GM18858 (cell line): ENCODE data around the gene SEC22A.

Source experiments
- ATAC-seq: cut with Tn5 transposase; IDR thresholded peaks from one replicate; pipeline ENCODE4 v1.9.1; 2021; ENCODE audit not compliant: unreplicated experiment

SEC22A gene

DNA sequence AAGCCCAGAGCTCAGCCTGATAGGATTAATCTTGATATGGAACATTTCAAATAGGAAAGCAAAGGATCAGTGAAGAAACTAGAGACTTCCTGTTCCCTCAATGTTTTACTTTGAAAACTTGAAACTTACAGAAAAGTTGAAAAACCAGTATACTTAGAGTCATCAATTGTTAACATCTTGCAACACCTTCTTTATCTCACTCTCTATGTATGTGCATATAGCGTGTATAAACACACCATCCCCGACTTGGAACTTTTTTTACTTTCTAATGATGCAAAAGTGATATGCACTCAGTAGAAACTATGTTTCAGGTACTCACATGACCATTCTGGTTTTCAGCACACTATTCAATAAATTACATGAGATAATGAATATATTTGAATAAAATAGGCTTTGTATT, 60.5 kb downstream of the SEC22A start:
- no peak for ATAC-seq

DNA sequence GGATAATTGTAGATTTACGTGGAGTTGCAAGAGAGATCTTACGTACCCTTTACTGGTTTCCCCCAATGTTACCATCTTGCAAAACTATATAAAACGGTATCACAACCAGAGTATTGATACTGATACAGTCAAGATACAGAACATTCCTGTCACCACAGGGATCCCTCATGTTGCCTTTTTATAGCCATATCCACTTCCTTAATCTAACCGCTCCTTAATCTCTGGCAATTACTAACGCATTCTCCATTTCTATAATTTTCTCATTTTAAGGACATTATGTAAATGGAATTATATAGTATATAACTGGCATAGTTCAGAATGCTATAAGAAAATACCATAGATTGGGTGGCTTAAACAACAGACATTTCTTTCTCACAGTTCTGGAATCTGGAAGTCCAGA, 61.1 kb downstream of the SEC22A start:
- ATAC-seq, result no peak

DNA sequence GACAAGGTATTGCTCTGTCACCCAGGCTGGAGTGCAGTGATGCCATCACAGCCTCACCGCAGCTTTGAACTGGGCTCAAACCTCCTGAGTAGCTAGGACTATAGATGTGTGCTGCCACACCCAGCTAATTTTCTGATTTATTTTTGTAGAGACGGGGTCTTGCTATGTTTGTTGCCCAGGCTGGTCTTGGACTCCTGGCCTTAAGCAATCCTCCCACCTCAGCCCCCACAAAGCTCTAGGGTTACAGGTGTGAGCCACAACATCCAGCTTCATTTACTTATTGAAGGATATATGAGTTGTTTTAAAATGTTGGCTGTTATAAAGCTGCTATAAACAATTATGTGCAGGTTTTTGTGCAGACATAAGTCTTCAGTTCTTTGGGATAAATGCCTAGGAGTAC, 62.2 kb downstream of the SEC22A start:
- ATAC-seq, result no peak

DNA sequence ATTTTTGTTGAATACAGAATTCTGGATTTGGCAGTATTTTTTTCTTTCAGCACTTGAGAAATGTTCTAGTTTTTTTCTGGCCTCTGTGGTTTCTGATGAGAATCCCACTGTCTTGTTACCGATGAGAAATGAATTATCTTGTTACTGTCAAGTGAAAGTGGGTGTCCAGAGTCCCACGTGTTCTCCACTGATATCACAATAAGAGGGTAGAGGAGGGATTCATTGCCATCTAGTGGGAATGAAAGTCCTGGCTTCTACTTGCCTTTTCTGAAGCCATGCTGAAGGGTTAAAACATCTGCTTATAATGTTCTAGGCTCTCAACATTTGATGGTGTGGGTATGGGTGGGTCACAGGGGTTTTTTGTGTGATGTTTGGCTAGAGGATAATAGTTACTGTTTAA, 66.1 kb downstream of the SEC22A start:
- no peak for ATAC-seq

DNA sequence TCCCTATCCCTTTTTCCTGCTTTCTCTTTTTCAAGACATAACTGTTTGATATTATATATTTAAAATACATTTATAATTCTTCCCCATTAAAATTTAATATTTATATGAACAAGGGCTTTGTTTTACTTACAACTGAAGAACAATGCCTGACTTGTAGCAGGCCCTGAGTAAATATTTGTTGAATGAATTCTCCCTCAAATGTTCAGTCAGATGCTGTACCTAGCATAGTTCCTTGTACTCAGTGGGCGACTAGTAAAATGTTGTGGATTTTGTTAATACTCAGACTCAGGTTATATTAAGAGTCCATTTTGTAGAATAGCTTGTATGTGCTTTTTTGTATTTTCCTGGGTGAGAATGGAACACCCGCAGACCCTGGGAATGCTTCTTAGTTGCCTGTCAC, 69.1 kb downstream of the SEC22A start:
- no peak for ATAC-seq

DNA sequence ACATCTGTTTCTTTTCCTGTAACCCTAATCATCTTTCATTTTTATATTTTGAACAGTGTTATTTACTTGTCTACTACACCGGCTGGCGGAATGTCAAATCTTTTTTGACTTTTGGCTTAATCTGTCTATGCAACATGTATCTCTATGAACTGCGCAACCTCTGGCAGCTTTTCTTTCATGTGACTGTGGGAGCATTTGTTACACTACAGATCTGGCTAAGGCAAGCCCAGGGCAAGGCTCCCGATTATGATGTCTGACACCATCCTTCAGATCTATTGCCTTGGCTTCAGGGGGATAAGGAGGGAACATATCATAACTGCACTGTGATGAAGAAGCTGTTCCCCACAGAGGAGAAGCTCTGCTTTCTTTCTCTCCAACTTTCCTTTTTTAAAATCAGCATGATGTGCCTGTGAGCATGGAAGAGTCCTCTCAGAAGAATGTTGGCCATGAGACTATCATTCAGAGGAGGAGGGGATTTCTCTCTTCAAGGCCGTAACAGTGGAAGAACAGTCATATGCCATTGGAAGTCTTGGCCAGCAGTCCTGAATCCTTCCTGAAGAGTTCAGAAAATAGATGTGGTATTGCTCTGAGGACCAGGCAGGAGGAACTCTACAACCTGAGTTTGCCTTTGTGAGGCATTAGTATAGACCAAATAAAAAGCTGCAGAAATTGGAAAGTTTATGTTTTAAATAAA, 69.9 kb downstream of the SEC22A start:
- no peak for ATAC-seq

DNA sequence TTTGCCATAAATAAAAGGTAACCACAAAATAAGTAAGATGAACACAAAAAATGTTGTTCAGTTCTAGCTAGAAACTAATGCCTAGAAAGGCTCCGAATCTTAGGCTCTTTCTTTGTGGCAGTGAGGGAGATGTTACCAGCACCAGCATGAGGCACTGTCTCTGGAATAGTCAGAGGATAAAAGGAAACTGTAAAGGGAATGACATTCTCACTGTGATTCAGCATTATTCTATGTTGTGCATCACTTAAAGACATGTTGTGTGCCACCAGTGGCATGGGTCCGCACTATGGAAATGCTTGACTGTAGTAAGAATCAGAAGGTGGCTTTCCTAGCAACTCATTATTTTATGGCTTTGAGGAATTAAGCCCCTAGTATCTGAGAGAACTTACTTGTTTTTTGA, 70.8 kb downstream of the SEC22A start:
- ATAC-seq, result no peak

DNA sequence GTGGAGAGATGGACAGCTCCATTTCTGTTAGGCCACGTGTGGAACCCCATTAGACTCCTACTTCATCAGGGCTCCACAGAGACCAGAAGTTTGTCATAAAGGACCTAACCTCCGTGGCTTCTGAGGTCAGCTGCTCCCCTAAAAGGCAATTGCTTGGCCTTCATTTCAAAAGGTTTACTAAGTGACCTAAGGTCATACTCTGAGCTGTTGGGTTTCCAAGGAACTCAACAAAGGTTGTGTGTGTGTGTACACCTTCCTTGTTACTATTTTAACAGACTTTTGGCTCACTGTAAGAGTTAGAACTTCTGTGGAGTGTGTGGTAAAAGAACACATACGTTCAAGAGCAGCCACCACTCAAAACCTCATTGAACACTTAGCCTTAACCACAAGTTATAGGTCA, 73.9 kb downstream of the SEC22A start:
- no peak for ATAC-seq

DNA sequence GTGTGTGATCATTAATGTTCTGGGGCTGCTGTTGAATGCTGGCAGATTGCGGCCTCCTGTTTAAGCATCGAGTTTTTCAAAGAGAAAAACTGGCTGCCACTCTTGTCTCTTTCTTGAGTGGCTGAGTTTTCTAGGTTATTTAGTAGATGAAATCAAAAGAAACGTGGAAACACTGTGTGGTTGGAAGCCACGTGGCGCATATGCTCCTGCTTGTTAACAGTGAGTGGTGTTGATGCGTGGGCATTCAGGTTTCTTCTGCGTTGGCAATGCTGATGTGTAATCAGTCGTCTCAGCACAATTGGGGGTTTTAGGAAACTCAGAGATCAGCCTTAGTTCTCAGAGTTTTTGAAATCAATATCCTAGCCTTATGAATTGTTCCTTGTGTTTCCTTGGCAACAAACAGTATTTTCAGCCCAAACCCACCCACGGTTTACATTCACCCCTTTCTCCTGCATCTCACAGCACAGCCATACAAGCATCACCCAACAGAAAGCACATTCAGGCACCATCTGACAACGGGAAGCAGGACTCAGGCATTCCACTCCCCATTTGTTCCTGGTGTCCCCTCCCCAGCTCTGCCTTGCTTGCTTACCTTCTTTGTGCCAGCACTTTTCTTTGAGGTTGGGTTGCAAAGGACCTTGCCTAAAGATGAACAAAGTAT, 74.7 kb downstream of the SEC22A start:
- no peak for ATAC-seq

DNA sequence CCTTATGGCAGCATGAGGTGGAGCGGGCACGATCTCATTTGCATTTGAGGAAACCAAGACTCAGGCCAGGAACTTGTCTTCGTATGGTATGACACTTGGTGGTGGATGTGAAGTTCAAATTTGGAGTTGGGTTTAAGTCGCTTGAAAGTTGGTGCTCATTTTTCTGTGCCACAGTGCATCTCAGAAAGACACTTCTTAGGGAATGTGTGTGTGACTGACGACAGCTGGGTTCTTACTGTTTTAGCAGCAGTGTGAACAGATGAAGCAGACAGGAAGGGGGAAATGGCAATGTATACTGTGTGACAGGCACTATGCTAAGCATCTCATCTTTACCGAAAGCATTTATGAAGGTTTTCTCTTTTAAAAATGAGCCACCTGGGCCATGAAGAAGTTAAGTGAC, 75.4 kb downstream of the SEC22A start:
- ATAC-seq, result no peak

DNA sequence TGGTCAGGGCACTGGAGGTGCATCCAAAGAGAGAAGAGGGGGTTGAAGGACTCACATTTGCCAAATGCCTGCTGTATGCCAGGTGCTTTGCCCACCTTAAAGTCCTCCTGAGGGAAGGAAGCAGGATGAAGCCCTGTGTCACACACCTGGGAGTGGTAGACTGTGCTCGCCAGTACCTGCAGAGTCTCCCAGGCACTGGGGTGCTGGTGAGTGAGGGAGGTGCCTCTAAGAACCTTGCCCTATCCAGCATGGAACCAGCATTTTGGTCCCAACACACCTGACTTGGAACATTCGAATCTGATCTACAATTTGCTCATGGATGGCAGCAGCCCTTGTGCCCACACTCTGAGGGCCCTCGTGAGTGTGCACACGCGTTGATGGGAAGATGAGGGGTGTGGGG, 76.7 kb downstream of the SEC22A start:
- ATAC-seq, result no peak

DNA sequence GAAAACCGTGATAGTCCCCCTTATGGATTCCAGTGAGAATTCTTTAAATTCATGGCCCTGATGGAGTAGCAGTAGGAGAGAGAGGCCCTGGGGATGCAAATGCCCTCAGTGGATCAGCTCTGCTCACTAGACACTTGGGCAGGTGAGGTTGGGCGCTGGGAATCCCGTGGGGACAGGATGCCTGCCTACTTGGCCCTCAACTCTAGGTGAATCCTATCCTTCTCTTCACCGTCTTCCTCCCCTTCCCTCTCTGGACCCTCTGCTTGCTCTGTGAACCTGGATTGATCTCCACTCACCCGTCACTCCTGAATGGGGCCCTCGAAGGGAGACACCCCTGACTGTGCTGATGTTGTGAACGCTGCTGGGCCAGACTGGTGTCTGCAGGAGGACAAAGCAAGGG, 77.4 kb downstream of the SEC22A start:
- ATAC-seq, result no peak

DNA sequence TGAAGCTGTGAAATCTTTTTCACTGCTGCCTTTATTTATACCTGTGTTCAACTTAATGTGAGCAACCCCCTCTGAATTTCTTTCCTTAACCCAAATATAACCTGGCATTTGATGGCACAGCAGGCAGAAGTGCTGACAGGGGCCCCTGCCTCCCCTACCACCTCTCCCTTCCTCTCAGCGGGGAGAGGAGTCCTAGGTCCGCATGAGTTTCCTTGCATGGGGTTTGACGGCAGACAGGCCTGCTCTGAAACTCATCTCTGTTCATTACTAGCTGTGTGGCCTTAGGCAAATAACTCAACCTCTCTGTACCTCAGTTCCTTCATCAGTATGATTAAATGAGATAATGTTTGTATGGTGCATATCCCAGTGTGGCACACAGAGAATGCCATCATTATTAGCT, 79.7 kb downstream of the SEC22A start:
- no peak for ATAC-seq

DNA sequence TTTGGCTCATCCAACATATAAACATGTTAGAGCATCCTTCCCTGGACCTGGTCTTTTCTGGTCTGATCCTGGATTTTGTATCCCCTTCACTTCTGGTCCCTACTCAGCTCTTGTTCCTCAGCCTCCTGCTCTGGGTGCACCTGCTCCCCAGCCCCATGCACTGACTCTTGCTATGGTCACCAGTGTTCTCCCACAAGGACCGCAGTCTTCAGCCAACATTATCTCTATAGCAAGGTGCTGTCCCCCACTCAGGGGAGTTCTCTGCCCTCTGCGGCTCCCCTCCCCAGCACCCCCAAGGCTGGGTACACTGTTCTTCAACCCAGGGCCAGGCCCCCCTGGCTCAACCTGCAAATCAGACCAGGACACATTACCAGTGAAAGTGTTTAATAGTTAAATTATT, 80.2 kb downstream of the SEC22A start:
- ATAC-seq, result no peak

DNA sequence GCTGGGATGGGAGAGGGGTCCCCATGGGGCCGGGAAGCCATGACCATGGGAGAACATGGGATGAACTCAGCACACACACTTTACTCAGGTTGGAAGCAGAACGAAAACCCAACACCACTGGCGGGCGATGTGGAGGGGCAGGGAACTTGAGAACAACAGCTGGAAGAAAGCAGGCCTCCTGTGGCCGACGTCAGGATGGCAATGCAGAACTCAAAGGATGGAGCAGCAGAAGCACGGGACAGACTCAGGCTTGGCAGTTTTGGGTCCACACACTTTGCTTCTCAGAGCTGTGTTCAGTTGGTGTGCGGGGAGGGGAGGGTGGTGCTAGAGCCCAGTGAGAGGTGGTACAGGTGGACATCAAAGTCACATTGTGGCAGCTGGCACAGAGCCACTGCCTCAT, 80.7 kb downstream of the SEC22A start:
- ATAC-seq, result no peak

DNA sequence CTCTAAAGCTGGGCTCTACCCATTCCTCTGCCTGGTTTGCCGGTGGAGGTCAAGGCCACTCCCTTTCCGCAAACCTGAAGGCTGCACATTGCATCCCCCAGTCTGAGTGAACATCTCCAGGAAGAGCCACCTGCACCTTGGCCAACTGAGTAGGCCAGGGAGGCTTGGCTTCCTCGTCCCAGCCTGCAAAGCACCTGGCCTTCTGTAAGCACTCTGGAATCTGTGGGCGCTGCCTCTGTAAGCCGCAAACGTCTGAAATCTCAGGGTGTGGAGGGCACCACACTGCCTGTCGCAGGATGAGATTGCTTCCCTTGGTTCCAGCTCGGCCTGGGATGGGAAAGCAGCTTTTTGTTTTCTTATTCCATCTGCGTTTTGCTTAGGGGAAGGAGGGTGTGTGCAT, 81.3 kb downstream of the SEC22A start:
- no peak for ATAC-seq

DNA sequence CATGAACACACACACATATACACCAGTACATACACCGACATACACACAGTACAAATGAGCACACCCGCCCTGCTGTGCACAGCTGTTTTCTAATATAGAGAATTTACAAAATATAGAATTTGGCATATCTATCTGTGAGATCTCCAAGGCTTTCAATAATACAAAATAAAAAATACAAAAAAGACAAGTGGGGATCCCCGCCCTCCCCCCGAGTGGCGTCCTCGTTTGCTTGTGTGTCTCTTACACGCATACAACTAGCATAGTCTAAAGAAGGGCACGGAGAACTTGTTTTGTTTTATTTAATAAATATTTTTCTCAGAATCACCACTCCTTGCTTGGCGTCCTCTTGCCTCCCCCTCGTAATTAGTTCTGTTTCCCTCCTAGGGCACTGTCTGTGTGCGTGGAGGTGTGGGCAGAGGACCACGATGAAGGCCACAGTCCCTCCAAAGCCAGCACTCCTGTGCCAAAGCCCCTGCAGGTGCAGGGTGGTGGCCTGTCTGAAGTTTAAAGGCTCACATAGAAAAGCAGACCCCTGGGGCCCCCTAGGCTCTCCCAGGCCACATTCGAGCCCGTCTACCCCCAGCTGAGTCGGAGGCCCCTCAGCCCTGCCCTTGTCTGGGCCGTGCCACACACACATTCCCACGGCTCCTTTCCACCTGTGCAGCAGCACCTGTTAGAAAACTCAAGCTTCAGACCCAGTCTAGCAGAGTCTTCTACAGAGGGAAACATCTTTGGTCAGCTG, 82.1 kb downstream of the SEC22A start:
- ATAC-seq, result no peak

DNA sequence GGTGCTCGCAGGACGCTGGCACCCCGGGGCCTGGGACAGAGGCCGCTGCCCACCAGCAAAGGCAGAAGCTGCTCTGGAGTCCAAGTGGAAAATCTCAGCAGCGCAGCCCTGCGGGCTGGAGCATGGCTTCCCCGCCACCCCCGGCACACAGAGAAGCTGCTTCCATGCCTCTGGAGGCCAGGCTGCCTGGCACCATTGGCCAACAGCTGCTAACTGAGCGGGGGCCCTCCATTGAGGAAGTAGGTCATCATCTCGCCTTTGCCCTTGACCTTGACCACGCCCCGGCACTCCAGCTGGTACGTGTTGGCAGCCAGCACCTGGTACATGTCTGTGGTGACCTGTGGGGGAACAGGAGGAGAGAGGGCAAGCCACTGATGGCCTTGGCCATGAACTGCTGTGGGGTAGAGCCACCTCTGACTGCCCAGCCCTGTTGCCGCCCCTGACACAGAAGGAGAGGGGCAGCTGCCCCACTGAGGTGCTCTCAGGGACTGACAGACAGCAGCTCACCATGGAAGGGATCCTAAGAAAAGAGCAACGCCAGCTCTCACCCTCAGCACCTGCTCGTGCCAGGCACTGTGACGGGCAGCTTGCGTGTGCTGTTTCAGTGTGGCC, 82.8 kb downstream of the SEC22A start:
- no peak for ATAC-seq

DNA sequence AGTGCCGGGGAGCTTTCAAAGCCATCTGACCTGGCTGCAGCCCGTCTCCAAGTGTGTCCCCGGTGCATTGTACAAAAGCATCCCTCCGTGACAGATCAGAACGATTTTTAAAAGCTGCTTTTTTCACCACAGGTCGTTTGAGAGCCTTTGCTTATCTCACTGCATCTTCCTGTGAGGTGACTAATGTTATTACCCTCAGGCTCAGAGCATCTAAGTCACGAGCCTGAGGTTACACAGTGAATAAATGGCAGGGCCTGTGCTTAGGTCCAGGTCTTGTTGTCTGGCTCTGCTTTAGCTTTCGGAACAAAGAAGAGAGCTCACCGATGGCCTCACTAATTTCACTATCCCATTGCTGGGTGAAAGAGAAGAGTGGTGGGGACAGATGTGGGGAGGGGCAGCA, 83.3 kb downstream of the SEC22A start:
- ATAC-seq, result no peak

DNA sequence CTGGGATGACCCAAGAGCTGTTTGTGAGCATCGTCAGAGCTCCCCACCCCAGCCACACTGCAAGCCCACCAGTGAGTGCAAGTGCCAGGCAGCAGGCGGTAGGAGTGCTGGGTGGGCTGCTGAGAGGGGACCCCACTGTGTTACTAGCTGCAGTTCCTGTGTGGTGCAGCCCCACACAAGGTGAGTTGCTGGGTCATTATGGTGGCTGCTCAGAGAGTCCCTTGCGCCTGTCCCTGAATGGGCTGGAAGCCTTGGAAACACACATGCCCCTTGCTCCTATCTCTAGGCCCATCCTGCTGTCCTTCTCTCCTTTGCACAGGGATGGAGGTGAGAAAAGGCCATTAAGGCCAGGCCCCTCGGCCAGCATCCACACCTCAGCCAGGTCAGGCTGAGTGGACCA, 83.7 kb downstream of the SEC22A start:
- no peak for ATAC-seq

DNA sequence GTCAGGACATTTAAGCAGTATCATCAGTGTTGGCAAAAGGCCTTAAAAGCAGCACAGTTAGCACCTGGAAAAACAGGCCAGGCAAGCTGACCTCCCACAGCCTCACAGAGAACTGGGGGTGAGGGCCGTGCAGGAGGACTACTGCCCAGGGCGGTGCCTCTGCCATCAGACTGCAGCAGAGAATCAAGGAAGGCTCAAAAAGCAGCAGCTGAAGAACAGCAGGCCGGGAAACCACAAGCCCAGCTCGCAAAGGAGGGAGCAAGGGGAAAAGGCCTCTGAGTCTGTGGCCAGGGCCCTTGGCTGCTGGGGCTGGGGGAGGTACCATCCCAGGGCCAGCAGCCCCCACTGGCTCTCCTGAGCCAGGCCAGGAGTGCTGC, 84.2 kb downstream of the SEC22A start:
- ATAC-seq, result no peak
